ACHN (cell line): Measurements from ENCODE around the gene BNIP3.
"Not testable (repeated sequence)": the region's sequence is repeated elsewhere in the genome, so short reads cannot be mapped to it uniquely, and the experiment has no call there.

Experiments
- DNase-seq: peaks from one replicate; pipeline ENCODE4 v3.0.0-alpha.2; 2015
- in situ Hi-C: cut with HindIII; loops from 2 replicates; pipeline ENCODE4 v1.10.0; 2017; ENCODE audit warnings: low sequenced_read_pairs, low pct_ligation_motif_present, low pct_unique_long_range_greater_than_20kb

The BNIP3 gene

GRCh38 chr10:131923038-131923756 is 58.5 kb downstream of the BNIP3 start:
- no peak for DNase-seq
- in situ Hi-C loops: no loop called here

- in situ Hi-C loops: no loop called here
- DNase-seq: no peak
These were observed 60.5 kb downstream of the BNIP3 start for GRCh38 chr10:131921184-131921583.

- no peak for DNase-seq
- in situ Hi-C loops: no loop called here
These were observed 61.0 kb downstream of the BNIP3 start for GRCh38 chr10:131920693-131921092.

GRCh38 chr10:131920151-131920550 is 61.6 kb downstream of the BNIP3 start:
- in situ Hi-C loops: no loop called here
- no peak for DNase-seq

GRCh38 chr10:131919461-131919860 is 62.3 kb downstream of the BNIP3 start:
- DNase-seq, in situ Hi-C loops: not testable (repeated sequence)
